A549 (cell line): ENCODE data around the gene OPA1. TPM values are rescaled to one million over a fixed set of nuclear protein-coding genes. Genes with fewer than 3 reads are reported as not detected.

Source experiments
- ATAC-seq, 2 experiments: fragments of 200-7000 bp in 1 of 2; fragments of >200 bp in 1 of 2; cut with Nextera tagmentation in 1 of 2; cut with Tn5 transposase in 1 of 2; 3 replicates each; pipeline versions ENCODE4 v1.8.0 to v1.9.1; 2018 to 2020; ENCODE audit warnings: mild to moderate bottlenecking in 1 of 2, moderate library complexity in 1 of 2
- CTCF ChIA-PET: fragments of 300-600 bp; sonication (Branson Sonifier 250); formaldehyde crosslinking; extraction: SDS; loops from one replicate; lab custom pipeline; 2021; ENCODE audit warnings: antibody characterized with exemption, inconsistent platforms; lab: Yijun Ruan, JAX
- POLR2A ChIA-PET: fragments of 350-600 bp; formaldehyde crosslinking; extraction: SDS; loops from one replicate; lab custom pipeline; 2021; ENCODE audit warnings: antibody characterized with exemption, inconsistent platforms; lab: Yijun Ruan, JAX
- DNase-seq, 2 experiments: peaks; one replicate each; pipeline versions ENCODE4 v3.0.0 to v3.0.0-alpha.2; 2011 to 2016; ENCODE audit warnings: low read depth in 1 of 2, low spot score in 1 of 2
- FAIRE-seq: peaks from 2 replicates; lab custom pipeline; 2011; peaks lifted over from hg19 to GRCh38; lab: Jason Lieb, UNC
- H3K27ac ChIP-seq, 2 experiments: fragments of >200 bp; sonication (Bioruptor Twin); formaldehyde crosslinking; 3 replicates each; pipeline ENCODE4 v1.5.1; 2016 to 2017
- H3K4me1 ChIP-seq: fragments of >200 bp; sonication (Bioruptor Twin); formaldehyde crosslinking; 3 replicates; pipeline ENCODE4 v1.6.1; 2016
- H3K4me2 ChIP-seq: fragments of >200 bp; sonication (Bioruptor Twin); formaldehyde crosslinking; 3 replicates; pipeline ENCODE4 v1.6.1; 2016
- H3K4me3 ChIP-seq: fragments of >200 bp; sonication (Bioruptor Twin); formaldehyde crosslinking; 3 replicates; pipeline ENCODE4 v1.5.1; 2016
- H3K9me3 ChIP-seq: fragments of >200 bp; sonication (Bioruptor Twin); formaldehyde crosslinking; 3 replicates; pipeline ENCODE4 v1.6.1; 2016
- CBX8 ChIP-seq: fragments of 200-600 bp; sonication (generic); IDR thresholded peaks from 2 replicates; pipeline ENCODE4 v1.6.1; 2016
- EHF ChIP-seq: fragments of 250-450 bp; sonication (Bioruptor Pico); IDR thresholded peaks from 2 replicates; pipeline ENCODE4 v1.5.0; 2020; ENCODE audit warnings: mild to moderate bottlenecking
- EHMT2 ChIP-seq: fragments of 200-600 bp; sonication (generic); IDR thresholded peaks from 2 replicates; pipeline ENCODE4 v1.6.1; 2016; ENCODE audit warnings: antibody characterized with exemption, low read depth, mild to moderate bottlenecking, moderate library complexity
- EP300 ChIP-seq, 2 experiments: fragments of >200 bp; sonication (Bioruptor Twin); formaldehyde crosslinking; IDR thresholded peaks; 2 replicates in 1 of 2; 3 replicates in 1 of 2; pipeline ENCODE4 v1.6.1; 2016 to 2017
- FOSB ChIP-seq: fragments of 250-450 bp; sonication (Bioruptor Pico); IDR thresholded peaks from 2 replicates; pipeline ENCODE4 v1.5.0; 2020; ENCODE audit warnings: mild to moderate bottlenecking, moderate library complexity
- FOSL2 ChIP-seq, 2 experiments: fragments of 450-650 bp in 1 of 2; fragments of >200 bp in 1 of 2; sonication (Bioruptor Twin) in 1 of 2; formaldehyde crosslinking; IDR thresholded peaks; 2 replicates each; pipeline versions ENCODE4 v1.5.0 to v1.6.1; 2016 to 2020; ENCODE audit warnings: mild to moderate bottlenecking in 1 of 2, moderate library complexity in 1 of 2
- HDAC2 ChIP-seq: fragments of 200-600 bp; sonication (generic); IDR thresholded peaks from 2 replicates; pipeline ENCODE4 v1.6.1; 2016
- HOXA7 ChIP-seq: fragments of 250-450 bp; sonication (Bioruptor Pico); IDR thresholded peaks from 2 replicates; pipeline ENCODE4 v1.5.0; 2020; ENCODE audit warnings: mild to moderate bottlenecking, moderate library complexity
- HOXB13 ChIP-seq: fragments of 250-450 bp; sonication (Bioruptor Pico); IDR thresholded peaks from 2 replicates; pipeline ENCODE4 v1.5.0; 2020; ENCODE audit warnings: low read depth, mild to moderate bottlenecking, moderate library complexity
- HOXB5 ChIP-seq: fragments of 250-450 bp; sonication (Bioruptor Pico); IDR thresholded peaks from 2 replicates; pipeline ENCODE4 v1.5.0; 2020; ENCODE audit warnings: mild to moderate bottlenecking, moderate library complexity
- JUN ChIP-seq, 2 experiments: fragments of >200 bp; sonication (Bioruptor Twin); formaldehyde crosslinking; IDR thresholded peaks; 2 replicates in 1 of 2; 3 replicates in 1 of 2; pipeline ENCODE4 v1.6.1; 2016 to 2017
- MAFK ChIP-seq: fragments of 450-650 bp; IDR thresholded peaks from 2 replicates; pipeline ENCODE4 v1.6.1; 2014; ENCODE audit not compliant: partially characterized antibody
- PHF8 ChIP-seq: fragments of 200-600 bp; sonication (generic); IDR thresholded peaks from 2 replicates; pipeline ENCODE4 v1.6.1; 2016; ENCODE audit warnings: low read depth, mild to moderate bottlenecking, antibody characterized with exemption, moderate library complexity, borderline replicate concordance
- POLR2A ChIP-seq: IDR thresholded peaks from 2 replicates; pipeline ENCODE4 v1.6.1; 2012; ENCODE audit warnings: mild to moderate bottlenecking, low read length
- POLR2AphosphoS2 ChIP-seq: conservative IDR thresholded peaks from 2 replicates; pipeline ENCODE4 v1.6.1; 2012; ENCODE audit warnings: low read length, improper control_type of control experiment, inconsistent platforms
- RAD21 ChIP-seq, 2 experiments: fragments of >200 bp in 1 of 2; sonication (Bioruptor Twin) in 1 of 2; formaldehyde crosslinking in 1 of 2; IDR thresholded peaks in 1 of 2; conservative IDR thresholded peaks in 1 of 2; 2 replicates in 1 of 2; 3 replicates in 1 of 2; pipeline ENCODE4 v1.6.1; 2012 to 2018; ENCODE audit warnings: inconsistent platforms in 1 of 2
- RNF2 ChIP-seq: fragments of 200-600 bp; sonication (generic); IDR thresholded peaks from 2 replicates; pipeline ENCODE4 v1.6.1; 2016; ENCODE audit warnings: low read depth, mild to moderate bottlenecking, antibody characterized with exemption, moderate library complexity, borderline replicate concordance
- SREBF2 ChIP-seq: fragments of 450-650 bp; IDR thresholded peaks from 2 replicates; pipeline ENCODE4 v1.6.1; 2014; ENCODE audit warnings: mild to moderate bottlenecking, moderate library complexity
- TFCP2L1 ChIP-seq: fragments of 250-450 bp; sonication (Bioruptor Pico); IDR thresholded peaks from 2 replicates; pipeline ENCODE4 v1.5.0; 2021; ENCODE audit warnings: mild to moderate bottlenecking
- ZFP36 ChIP-seq: fragments of 450-650 bp; IDR thresholded peaks from 2 replicates; pipeline ENCODE4 v1.6.1; 2014; ENCODE audit warnings: borderline replicate concordance; ENCODE audit not compliant: partially characterized antibody
- ZNF302 ChIP-seq: fragments of 250-450 bp; sonication (Bioruptor Pico); IDR thresholded peaks from 2 replicates; pipeline ENCODE4 v1.9.0; 2021; ENCODE audit warnings: inconsistent platforms, mild to moderate bottlenecking, moderate library complexity
- WGBS: methylation state at CpG from one replicate; pipeline ENCODE4 v1.1.6; 2017; ENCODE audit errors: missing lambda C conversion rate; 5-methylcytosine and 5-hydroxymethylcytosine counted together
- polyA plus RNA-seq, 4 experiments: library from polyadenylated mRNA; depleted of rRNA in 3 of 4; stranded (reverse); fragments of >200 nt; fragmentation: RNase III in 1 of 4; extraction: RNeasy Plus Mini Kit Qiagen cat#74134 plus additional on column Dnase treatment in 1 of 4; gene quantifications; 2 replicates in 3 of 4; 3 replicates in 1 of 4; pipeline ENCODE4 v1.2.3, GENCODE V29; 2011 to 2017
- TF ChIP-seq, protein P1 (sequence below): IDR thresholded peaks from 2 replicates; pipeline ENCODE4 v1.6.1; 2012
- TF ChIP-seq, protein P2 (sequence below): IDR thresholded peaks from 2 replicates; pipeline ENCODE4 v1.6.1; 2012; ENCODE audit warnings: low read depth, borderline replicate concordance
- TF ChIP-seq, protein P3 (sequence below): fragments of 200-600 bp; sonication (generic); IDR thresholded peaks from 2 replicates; pipeline ENCODE4 v1.6.1; 2016; ENCODE audit warnings: antibody characterized with exemption, mild to moderate bottlenecking, moderate library complexity
- TF ChIP-seq, protein P4 (sequence below): fragments of >200 bp; sonication (Bioruptor Twin); formaldehyde crosslinking; IDR thresholded peaks from 3 replicates; pipeline ENCODE4 v1.6.1; 2016

The OPA1 gene
- polyA plus RNA-seq, 2 of the 4 experiments (the other 2 are of a cell fraction): 31.7 to 54.4 TPM

DNA sequence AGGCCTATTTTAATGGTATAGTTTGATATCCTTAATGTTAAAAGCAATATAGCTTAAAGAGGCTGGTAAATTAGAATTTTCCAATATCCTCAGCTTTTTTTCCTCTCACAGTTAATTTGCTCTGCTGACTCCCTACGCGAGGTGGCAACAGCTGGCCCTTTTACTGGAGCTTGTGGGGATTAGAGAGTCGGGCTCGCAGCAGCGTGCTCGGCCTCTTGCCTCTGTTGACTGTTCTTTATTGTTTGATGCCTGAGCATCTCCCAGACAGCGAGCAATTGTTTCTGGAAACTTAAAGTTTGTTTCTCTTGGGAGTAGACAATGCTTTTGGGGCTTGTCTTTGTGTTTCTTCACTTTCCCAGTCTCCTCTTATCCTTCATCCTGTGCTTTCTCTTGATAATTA is 80.8 kb downstream of the OPA1 start:
- TF ChIP-seq HDAC2 (no peak), ZFP36 (no peak), JUN (IDR thresholded peaks at IDR 0.05) (no peak), PHF8 (no peak), TFCP2L1 (CRISPR knock-in tag) (no peak), EHF (no peak), EP300 (IDR thresholded peaks at IDR 0.05) (no peak), RNF2 (no peak), ZNF302 (no peak), SREBF2 (no peak), FOSB (CRISPR knock-in tag) (no peak), EHMT2 (no peak), FOSL2 (IDR thresholded peaks at IDR 0.05) (no peak), FOSL2 (CRISPR knock-in tag; IDR thresholded peaks at IDR 0.05) (no peak), HOXB13 (CRISPR knock-in tag) (no peak), RAD21 (conservative IDR thresholded peaks at IDR 0.05 in 1 of 2, IDR thresholded peaks at IDR 0.05 in 1 of 2) (no peak)
- TF ChIP-seq, protein P1, sequence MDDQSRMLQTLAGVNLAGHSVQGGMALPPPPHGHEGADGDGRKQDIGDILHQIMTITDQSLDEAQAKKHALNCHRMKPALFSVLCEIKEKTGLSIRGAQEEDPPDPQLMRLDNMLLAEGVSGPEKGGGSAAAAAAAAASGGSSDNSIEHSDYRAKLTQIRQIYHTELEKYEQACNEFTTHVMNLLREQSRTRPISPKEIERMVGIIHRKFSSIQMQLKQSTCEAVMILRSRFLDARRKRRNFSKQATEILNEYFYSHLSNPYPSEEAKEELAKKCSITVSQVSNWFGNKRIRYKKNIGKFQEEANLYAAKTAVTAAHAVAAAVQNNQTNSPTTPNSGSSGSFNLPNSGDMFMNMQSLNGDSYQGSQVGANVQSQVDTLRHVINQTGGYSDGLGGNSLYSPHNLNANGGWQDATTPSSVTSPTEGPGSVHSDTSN: no peak
- TF ChIP-seq, protein P2, sequence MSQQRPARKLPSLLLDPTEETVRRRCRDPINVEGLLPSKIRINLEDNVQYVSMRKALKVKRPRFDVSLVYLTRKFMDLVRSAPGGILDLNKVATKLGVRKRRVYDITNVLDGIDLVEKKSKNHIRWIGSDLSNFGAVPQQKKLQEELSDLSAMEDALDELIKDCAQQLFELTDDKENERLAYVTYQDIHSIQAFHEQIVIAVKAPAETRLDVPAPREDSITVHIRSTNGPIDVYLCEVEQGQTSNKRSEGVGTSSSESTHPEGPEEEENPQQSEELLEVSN: no peak
- TF ChIP-seq, protein P3, sequence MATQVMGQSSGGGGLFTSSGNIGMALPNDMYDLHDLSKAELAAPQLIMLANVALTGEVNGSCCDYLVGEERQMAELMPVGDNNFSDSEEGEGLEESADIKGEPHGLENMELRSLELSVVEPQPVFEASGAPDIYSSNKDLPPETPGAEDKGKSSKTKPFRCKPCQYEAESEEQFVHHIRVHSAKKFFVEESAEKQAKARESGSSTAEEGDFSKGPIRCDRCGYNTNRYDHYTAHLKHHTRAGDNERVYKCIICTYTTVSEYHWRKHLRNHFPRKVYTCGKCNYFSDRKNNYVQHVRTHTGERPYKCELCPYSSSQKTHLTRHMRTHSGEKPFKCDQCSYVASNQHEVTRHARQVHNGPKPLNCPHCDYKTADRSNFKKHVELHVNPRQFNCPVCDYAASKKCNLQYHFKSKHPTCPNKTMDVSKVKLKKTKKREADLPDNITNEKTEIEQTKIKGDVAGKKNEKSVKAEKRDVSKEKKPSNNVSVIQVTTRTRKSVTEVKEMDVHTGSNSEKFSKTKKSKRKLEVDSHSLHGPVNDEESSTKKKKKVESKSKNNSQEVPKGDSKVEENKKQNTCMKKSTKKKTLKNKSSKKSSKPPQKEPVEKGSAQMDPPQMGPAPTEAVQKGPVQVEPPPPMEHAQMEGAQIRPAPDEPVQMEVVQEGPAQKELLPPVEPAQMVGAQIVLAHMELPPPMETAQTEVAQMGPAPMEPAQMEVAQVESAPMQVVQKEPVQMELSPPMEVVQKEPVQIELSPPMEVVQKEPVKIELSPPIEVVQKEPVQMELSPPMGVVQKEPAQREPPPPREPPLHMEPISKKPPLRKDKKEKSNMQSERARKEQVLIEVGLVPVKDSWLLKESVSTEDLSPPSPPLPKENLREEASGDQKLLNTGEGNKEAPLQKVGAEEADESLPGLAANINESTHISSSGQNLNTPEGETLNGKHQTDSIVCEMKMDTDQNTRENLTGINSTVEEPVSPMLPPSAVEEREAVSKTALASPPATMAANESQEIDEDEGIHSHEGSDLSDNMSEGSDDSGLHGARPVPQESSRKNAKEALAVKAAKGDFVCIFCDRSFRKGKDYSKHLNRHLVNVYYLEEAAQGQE: no peak
- ChIA-PET CTCF (interaction anchor here (1.0 to 2.7 kb wide), 2 partner anchors 642 to 669 kb away, joined by 4 to 8 read pairs; no protein-coding TSS in a partner anchor), POLR2A (no interaction called here)
- Histone ChIP-seq H3K4me1 (no peaks in the 10 kb centered on the region), H3K9me3 (no peaks in the 10 kb centered on the region), H3K4me2 (no peak overlapping the region), H3K27ac (no peak overlapping the region), H3K4me3 (no peak overlapping the region)
- ATAC-seq: no peak
- 93% methylated on average over 7 of the region's 7 CpGs for WGBS
- no peak for FAIRE-seq
- no peak for DNase-seq

DNA sequence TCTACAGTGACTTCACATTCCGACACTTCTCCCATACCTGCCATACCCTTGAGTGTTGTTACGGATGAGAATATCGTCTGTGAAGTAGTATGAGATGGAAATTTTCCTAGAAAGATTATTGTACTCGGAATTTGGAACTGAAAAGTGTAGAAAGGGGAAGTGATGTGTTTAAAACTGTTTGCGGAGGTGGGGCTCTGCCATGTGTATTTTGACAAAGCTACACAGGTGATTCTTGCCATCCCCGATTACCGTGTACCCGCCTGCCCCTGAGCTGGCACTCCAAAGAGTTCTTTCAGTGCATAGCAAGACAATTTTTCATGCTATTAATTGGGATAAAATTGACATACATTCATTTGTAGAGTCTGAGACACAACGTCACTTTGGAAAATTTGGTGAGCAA is 81.7 kb downstream of the OPA1 start:
- no peak for ATAC-seq
- ChIA-PET POLR2A (no interaction called here), CTCF (no interaction called here)
- no peak for DNase-seq
- Histone ChIP-seq H3K4me3 (no peak overlapping the region), H3K4me1 (0 out of 3 replicates have a peak, but pooled peaks cover under 1% of the 10 kb centered on the region), H3K27ac (no peak overlapping the region), H3K9me3 (no peaks in the 10 kb centered on the region), H3K4me2 (no peak overlapping the region)
- TF ChIP-seq POLR2AphosphoS2 (no peak), MAFK (no peak), POLR2A (no peak), ZNF302 (no peak), HOXB5 (CRISPR knock-in tag) (no peak), RNF2 (no peak), HOXA7 (CRISPR knock-in tag) (no peak), TFCP2L1 (CRISPR knock-in tag) (no peak), CBX8 (no peak)
- TF ChIP-seq, protein P2: no peak
- TF ChIP-seq, protein P4, sequence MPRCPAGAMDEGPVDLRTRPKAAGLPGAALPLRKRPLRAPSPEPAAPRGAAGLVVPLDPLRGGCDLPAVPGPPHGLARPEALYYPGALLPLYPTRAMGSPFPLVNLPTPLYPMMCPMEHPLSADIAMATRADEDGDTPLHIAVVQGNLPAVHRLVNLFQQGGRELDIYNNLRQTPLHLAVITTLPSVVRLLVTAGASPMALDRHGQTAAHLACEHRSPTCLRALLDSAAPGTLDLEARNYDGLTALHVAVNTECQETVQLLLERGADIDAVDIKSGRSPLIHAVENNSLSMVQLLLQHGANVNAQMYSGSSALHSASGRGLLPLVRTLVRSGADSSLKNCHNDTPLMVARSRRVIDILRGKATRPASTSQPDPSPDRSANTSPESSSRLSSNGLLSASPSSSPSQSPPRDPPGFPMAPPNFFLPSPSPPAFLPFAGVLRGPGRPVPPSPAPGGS: no peak
- FAIRE-seq: no peak
- WGBS: 96% methylated on average over 9 of the region's 9 CpGs
